T-helper 2 cell (primary cell): ENCODE results near the gene CXXC5.

Experiments used
- DNase-seq, 5 experiments: peaks; one replicate each; pipeline versions ENCODE4 v3.0.0 to v3.0.0-alpha.2; 2012 to 2022

The CXXC5 gene

DNA sequence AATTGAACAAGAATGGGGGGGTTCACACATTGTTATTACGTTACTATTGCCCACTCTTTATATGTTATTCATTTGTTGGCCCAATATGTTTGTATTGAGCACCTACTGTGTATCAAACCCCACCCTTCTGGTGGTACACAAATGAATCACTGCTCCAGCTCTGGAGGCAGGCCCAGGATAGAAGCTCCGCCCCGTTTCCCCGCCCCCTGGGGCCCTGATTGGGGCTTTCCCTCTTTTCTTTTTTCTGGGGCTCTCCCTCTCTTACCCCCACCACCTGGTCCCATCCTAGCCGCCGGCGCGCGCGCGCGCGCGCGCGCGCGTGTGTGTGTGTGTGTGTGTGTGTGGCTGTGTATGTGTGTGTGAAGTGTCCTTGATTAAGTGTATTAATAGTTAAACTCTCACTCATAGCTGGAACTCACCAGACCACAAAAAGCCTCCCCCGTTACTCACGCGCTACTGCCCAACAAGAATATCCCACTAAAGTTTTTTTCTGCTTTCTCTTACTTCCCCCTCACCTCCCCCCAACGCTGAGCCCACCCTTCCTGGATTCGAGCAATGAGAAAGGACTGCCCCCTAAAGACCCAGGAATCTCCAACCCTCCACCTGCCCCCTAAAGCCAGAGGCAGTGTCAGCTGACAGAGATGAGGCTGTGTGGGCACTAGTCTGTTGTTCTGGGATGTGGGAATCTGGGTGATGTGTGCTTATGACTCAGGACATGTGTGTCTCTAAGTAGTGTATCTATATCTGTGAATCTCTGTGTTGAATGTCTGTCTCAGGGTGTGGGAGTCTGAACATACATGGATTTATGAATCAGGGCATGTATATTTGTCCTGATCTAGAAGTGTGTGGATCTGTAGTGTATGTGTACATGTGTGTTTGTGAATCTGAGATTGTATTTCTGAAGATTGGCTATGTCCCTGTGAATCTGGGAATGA, 4.0 kb downstream of the CXXC5 start:
- peak in 4 of 5 experiments; percentile 24 to 75 (median 50) for DNase-seq

DNA sequence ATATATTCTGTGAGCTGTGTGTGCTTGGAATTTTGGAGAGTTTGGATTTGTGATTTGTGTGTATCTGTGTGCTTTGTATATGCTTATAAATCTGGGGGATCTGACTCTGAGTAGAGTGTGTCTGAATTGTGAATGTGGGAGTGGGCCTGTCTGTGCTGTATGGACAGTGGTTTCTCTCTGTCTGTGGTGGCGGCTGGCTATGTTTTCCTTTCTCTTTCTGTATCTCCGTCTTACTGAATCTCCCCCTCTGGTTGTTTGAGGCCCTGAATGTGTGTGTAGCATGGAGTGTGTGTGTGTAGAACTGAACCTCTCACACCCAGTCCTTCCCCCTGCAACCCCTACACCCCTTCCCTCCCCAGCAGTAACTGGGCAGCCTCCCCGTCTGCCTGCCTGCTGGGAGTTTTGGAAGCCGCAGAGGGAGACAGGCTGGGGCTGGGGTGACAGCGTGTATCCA, 4.7 kb downstream of the CXXC5 start:
- DNase-seq, result peak in 1 of 5 experiments; percentile 53

DNA sequence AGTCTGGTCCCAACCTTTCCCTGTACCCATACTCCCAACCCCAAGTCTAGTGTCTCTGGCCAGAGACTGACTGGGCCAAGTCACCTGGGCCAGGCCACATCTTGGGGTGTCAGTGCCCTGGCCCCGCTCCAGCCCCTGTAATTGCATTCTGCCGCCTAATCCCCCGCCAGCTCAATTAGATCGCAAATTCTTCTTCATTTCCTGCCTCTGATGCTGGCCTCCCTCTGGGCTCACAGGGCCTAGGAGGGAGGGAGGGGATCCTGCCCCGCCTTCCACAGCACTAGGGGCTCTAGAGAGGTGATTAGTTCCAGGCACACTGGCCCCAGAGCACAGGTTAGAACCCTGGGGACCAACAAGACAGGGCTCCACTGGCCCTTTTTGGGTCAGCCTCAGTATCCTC, 5.5 kb downstream of the CXXC5 start:
- no peak for DNase-seq

DNA sequence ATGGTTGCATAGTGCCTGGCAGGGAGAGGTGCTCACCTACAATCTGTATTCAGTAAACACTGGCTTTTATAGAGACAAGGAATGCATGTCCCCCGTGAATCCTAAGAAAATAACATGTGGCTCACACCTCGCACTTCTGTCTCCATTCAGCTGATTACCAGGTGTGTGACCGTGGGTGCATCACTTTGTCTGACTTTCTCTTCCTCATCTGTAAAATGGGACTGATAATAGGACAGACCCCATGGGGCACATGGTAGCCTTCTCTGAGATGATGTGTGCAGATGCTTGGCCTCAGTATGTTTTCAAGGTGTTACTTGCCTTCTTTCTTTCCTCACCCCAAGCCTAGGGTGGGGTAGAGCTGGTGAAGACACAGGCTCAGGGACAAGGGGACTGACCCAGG, 6.3 kb downstream of the CXXC5 start:
- no peak for DNase-seq

DNA sequence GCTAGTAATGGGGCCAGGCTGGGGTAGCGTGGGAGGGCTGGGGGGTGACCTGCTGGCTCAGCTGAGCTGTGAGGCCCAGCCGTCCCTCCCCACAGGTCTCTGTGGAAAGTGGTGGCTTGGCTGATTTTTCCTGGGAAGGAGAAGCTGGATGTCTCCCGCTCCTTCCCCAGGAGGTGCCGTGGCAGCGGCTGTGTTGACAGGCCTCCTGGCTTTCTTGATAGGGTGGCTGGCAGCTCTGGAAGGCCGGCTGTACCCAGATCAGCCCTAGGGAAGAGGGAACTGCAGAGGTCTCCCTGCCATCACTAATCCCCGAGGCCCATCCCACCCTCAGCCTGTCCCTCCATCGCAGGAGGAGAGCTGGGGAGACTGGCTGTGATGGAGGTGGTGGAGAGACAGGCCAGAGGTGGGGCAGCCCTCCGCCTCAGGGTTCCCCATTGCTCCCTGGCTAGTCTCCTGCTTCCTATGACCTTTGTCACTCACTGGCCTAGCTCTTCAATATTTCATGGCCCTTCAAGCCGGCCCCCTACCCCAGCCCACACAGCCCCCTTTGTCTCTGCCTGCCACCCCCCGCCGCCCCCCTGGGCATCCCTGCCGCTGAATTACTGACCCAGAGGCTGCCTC, 6.8 kb downstream of the CXXC5 start:
- no peak for DNase-seq

DNA sequence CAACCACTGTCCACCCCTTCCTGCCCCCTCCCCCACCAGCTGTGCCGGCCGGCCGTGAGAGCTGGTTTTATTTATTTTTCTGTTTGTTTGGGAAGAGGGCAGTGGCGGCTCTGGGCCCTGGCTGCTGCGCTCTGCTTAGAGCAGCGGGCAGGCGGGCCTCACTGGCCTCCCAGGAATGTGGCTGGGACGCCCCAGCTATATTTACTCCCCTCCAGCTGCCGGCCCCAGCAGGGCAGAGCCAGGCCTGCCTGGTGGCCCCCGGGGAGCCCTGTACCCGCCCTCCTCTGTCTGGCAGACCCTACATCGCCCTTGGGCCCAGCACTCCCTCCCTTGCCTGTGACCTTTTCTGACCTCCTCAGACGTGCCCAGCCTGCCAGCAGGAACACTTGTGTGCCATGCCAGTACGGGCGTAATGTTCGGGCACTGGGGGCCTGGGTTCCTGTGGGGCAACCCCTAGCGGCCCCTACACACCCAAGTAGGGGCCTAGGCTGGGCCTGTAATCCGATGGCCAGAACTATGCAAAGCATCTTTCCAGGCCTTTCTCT, 7.7 kb downstream of the CXXC5 start:
- DNase-seq, result no peak

DNA sequence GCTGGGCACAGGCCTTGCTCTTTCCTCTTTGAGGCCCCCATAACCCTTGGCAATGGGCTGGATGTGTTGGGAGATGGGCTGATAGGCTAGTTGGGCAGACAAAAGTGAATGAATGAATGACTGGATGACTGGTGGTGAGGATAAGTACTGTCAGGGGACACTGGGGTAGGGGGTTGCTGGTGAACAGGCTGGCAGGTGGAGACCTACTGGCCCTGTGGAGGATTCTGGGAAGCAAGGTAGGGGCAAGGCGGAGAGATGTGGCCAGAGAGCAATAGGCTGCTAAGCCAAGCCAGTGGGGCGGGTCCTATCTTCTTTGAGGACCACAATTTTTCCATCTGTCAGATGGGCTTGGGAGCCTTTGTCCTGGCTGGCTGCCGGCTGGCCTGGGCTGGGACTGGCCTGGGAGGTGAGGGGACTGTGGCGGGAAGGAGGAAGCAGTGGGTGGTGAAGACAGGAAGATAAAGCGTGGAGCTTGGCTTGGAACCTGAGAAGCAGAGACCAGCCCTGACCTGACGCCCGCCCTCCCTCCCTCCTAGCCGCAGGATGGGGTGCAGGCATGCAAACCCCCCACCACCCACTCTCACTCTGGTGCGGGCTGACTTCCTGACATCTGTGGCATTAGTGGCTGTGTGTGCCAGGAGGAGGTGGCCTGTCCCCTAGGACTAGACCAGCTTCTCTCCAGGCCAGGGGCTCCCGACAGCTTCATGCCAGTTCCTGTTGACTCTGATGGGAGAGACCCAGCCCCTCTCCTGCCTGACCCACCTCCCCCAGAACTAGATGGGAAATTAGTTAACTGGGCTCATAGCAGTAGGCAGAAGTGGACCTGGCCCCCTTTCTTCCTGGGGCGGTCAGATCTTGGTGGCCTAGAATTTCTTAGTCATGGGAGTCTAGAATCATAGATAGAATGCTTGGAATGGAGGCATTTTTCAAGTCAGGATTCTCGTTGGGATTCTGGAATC, 9.5 kb downstream of the CXXC5 start:
- DNase-seq, result no peak

DNA sequence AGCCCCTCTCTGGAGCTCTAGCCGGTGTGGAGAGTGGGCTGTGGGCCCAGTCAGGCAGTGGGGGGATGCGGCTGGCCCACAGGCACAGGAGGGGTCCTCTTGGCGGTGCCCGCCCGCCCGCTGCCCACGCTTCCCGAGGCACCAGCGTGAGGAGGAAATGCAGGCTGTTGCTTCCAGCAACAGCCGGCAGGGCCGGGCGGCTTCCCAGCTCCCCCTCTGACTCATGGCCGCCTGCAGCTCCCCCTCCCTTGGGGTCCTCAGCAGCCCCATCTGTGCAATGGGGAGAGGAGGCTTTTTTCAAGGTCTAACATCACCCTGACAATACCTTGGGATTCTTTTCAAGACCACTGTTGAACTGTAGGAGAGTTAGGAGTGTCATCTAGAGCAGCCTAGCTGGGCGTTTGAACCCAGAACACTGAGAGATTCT, 10.4 kb downstream of the CXXC5 start:
- DNase-seq, result no peak

DNA sequence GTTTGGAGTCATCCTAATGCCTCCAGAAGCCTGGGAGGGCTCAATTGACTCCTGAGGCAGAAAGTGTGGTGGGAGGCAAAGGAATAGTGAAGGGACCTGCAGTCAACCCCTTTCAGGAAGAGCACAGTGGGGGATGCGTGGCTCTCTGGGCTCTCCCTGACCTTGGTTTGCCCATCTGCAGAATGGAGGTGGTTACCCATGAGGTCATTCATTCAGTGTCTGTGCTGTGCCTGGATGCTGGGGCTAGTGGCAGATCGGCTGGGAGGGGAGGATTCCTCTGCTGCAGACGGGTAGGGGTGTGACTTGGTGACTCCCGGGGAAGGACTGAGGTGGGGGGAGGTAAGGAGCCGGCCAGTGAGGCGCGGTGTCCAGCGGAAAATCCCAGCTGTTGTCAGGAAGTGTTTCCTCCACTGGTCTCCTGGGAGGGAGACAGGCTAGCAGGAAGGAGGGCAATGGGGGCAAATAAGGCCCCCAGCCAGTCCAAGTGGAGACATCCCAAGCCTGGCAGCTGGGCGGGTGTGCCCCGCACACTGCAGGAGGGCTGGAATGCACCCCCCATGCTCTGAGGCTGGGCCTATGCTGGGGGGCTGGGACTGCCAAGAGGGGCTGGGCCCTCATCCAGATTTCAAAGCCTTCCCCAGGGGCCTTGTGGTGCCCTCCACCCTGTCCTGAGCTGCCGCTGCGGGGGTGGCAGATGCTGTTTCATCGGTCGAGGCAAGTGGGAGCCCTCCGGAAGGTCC, 10.9 kb downstream of the CXXC5 start:
- DNase-seq, result no peak

DNA sequence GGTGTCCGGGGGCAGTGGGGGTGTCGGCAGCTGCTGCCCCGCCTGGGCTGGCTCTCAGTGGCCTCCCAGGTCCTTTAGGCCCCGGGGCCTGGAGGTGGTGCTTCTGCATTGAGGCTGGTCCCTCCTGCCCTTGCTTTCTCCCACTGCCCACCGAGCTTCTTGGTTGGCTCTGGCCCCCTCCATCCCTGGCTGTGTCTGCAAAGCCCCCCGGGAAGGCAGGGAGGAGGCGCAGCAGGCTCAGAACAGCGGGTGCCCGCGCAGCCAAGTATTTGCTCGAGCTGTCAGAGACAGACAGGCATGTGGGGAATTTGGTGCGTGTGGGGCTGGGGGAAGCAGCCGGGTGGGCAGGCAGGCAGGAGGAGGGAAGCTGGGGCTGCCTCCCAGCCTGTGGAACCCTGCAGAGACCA, 11.5 kb downstream of the CXXC5 start:
- no peak for DNase-seq

DNA sequence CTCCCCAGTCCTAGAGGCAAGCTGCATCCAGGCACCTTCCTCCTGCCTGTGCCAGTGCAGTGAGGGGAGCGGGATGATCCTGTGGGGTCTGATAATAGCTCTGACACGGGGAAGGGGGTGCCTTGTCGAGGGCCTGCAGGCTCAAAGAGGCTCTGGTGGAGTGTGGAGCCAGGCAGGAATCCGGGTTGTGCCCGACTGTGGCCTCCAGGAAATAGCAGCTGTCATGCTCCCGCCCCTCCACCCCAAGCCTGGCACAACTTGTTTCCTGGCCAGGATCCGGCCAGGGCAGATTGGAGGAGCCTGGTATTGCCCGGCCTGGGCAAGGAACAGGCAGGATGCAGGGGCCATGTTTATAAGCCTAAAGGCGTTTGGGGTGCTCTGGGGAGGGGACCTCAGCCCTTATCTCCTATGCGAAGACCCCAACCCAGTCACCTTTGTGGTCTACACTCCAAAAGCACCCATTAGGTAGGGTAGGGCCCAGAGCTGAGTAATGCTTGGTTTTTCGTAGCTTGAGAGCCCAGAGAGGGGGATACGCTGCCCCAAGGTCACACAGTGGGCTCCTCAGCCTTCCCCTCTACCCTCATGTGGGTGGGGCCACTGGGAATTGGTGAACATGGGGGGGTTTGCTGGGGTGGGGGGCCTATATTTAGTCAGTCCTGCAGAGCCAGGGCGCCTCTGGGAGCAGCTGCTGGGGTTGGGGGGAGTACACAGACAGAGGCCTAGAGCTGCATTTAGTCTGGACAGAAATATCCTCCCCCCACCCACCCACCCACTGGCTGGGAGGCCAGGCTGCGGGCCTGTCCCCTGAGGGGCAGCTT, 12.2 kb downstream of the CXXC5 start:
- no peak for DNase-seq

DNA sequence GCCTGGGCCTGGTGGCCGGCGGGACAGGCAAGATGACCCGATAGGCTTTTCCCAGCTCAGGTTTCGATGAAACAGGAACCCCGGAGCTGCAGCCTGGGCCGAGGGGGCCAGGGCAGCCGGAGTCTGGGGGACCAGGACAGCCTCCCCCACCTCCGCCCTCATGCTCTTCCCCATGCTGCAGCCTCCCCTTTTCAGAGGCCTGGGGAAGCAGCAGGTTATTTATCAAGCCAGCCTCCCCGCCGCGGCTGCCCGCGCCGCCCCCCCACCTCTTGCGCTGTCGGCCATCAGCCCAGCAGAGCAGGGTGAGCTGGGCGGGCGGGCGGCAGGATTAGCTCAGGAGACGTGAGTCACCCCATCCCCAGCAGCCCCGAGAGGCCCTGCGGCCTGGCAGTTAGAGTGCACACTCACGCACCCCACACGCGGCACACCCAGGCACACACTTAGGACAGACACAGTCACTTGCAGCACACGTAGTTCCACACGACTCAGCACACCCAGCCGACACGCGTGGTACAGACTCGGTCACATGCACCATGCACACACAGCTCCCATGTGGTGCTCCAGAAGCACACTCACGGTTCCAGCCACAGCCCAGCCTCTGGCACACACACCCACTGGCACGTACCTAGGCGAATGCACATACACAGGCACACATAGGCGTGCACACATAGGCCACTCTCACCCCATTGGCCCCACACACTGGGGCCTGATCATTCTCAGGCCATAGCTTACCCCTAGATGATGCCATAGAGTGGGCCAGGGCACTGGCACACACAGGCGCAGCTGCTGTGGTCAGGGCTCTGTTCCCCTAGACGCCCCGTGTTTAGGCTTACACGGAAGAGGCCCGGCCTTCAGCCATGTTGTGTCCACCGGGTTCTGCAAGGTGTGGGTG, 13.0 kb downstream of the CXXC5 start:
- DNase-seq, result no peak

DNA sequence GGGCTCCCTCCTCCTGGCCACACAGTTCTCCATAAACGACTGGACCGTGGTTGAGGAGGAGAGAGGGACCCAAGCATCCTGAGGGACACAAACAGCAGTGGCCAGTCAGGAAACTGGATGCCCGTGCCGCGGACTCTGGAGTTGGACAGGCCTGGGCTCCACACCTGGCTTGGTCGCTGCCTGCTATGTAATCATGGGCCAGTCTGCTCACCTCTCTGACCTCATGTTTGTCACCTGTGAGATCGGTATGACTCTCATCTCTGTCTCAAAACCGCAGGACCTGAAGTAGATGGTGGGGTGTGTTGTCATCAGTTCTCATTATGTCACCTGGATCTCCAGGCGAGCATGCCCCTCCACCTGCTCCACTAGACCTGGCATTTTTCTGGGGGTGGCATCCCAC, 14.5 kb downstream of the CXXC5 start:
- peak in 1 of 5 experiments; percentile 43 for DNase-seq

DNA sequence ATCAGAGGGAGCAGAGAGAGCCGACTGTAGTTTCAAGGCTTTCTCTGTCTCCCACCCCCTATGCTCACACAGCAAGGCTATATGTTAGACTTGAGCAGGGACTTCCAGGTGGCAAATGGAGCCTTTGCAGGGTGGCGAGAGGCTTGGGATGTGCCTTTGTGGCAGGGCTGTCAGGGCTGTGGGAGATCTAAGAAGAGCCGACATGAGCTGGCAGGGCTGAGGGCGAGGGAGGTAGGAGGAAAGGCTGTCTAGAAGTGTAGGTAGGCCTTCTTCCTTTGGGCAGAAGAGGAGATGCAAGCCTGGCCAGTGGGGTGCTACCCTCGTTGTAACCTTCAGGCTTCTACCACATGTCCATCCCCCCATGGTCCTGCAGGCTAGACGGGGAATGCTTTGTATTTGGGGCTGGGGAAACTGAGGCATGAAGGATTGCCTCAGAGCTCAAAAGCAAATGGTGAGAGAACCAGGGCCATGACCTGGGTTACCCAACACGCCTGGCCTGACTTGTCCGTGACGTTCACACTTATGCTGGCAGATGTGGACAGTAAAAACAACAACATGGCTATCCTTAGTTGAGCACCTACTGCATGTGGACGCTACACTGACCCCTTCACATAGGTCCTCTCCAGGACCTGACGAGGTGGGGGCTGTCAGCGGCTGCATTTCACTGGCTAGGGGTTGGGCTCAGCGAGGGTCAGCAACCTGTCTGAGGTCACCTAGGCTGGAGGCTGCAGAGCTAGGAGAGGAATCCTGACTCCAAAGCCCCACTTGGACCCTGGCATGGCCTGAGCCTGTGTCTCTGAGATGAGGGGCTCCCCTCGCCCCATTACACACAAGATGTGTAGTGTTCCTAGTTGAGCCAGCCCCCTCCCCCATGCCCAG, 15.3 kb downstream of the CXXC5 start:
- DNase-seq, result no peak

DNA sequence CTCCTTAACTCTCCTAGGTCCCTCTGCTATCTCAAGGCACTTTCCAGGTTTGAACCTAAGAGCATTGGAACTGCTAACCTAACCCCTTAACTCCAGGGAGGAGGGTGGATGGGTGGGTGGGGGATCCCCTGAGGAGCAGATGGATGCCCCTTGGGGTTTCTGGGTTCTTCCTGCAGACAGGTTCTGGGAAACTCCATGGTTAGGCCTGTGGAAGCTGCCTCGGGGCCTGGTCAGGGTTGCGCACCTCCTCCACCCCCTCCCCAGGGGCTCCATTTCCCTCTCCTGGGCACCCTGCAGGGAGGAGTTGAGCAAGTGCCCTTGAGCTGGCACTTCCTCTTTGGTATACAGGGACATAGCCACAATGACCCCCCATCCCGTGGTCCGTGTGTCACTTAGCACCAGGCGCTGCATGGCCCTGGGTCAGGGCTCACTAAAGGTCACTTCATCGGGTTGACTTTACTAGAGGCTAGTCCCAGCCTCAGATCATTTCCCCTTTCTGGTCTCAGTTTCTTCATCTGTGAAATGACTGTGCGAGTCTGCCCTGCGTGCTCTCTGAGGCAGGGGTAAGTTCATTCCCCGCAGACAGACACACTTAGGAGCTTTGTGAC, 16.0 kb downstream of the CXXC5 start:
- no peak for DNase-seq

DNA sequence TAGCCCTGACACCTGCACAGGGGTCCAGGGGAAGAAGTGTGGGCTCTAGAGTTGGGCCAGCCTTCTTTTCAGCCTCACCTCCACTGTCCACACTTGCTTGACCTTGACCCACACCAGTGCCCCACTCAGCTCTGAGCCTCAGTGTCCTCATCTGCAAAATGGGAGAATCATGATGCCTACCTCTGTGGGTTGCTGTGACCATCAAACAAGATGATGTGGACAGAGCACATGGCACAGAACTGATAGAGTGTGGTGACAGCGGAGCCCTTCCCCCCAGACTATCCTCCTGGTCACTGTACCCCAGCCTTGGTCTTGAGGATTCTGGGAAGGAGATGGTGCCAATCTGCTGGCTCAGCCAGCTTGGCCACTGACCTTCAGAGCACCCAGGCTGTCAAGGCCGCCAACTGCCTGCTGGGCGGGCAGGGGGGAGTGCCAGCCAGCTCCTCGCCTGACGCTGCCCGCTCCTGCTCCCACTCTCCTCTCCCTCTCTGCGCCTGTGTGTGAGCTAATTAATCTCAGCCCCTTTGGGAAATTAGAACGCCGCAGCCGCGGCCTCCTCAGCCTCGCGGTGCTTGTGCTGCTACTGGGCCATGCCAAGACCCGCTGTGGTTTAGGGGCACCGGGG, 16.7 kb downstream of the CXXC5 start:
- no peak for DNase-seq

DNA sequence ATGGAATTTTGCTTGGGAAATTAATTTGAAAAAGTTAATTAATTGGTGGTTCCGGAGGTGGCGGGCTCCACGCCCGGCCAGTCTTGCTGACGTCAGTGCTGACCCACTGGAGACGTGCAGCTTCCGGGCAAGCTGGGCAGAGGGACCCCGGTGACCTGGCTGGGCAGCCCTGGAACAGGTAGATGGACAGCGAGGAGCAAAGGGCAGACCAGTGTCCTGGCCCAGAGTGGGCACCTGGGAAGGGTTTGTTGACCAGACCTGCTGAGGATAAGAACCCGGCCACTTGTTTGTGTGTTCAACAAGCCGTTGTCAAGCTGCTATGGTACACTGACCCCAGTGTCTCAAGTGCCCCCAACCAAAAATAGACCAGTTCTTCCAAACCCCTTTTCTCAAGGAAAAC, 17.5 kb downstream of the CXXC5 start:
- no peak for DNase-seq

DNA sequence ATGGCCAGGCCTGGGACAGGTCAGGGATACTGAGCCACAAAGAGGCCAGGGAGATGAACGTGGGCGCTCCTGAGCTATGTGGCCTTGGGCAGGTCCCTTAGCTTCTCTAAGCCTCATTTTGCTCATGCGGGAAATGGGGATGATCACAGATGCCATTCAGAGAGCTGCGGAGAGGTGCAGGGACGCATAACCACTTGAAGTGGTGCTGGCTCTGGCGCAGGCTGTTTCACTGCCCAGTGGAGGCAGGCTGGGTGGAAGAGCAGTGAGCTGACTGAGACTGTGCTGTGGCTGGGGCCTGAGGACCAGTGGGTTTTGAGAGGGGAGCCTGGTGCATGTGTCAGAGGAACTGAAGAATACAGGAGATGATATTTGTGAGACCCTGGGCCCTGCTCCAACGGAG, 18.4 kb downstream of the CXXC5 start:
- no peak for DNase-seq
